Body of pancreas (tissue), 4 donors: Measurements from ENCODE around the gene RHBG. TPM values are rescaled to one million over a fixed set of nuclear protein-coding genes. Genes with fewer than 3 reads are reported as not detected.

Experiments
- ATAC-seq: fragments of 150-250 bp; one replicate; pipeline ENCODE4 v1.9.1; 2016
- DNase-seq, 4 donors: peaks; one replicate each; pipeline ENCODE4 v3.0.0-alpha.2; 2019
- H3K27ac ChIP-seq, 4 donors: fragments of 200-600 bp; sonication (generic); 1 replicate in 3 of 4; 2 replicates in 1 of 4; pipeline versions ENCODE4 v1.5.1 to v1.6.1; 2016 to 2019; ENCODE audit warnings: mild to moderate bottlenecking in 1 of 4, mixed read lengths in 1 of 4, moderate library complexity in 1 of 4
- H3K27me3 ChIP-seq, 2 donors: fragments of 200-600 bp; sonication (generic); one replicate each; pipeline ENCODE4 v1.6.0; 2016; ENCODE audit warnings: mild to moderate bottlenecking in 1 of 2
- H3K36me3 ChIP-seq, 2 donors: fragments of 200-600 bp; sonication (generic); replicated peaks in 1 of 2; 2 replicates each; pipeline ENCODE4 v1.5.1; 2016; ENCODE audit warnings: low read depth in 2 of 2; ENCODE audit not compliant: insufficient read depth in 1 of 2
- H3K4me1 ChIP-seq: fragments of 200-600 bp; sonication (generic); one replicate; pipeline ENCODE4 v1.6.0; 2016
- H3K4me3 ChIP-seq, 2 donors: fragments of 200-600 bp; sonication (generic); 1 replicate in 1 of 2; 2 replicates in 1 of 2; pipeline ENCODE4 v1.5.1; 2016 to 2019
- H3K9me3 ChIP-seq, 3 donors: fragments of 200-600 bp; sonication (generic); 1 replicate in 2 of 3; 2 replicates in 1 of 3; pipeline ENCODE4 v1.5.1; 2016
- CTCF ChIP-seq, 7 experiments: fragments of 450-650 bp in 4 of 7; fragments of 200-600 bp in 3 of 7; sonication (generic) in 3 of 7; IDR thresholded peaks; one replicate each; pipeline ENCODE4 v1.5.1; 2016 to 2019; ENCODE audit warnings: antibody characterized with exemption in 7 of 7
- POLR2A ChIP-seq, 3 donors: fragments of 450-650 bp; IDR thresholded peaks; one replicate each; pipeline ENCODE4 v1.6.1; 2016; ENCODE audit warnings: antibody characterized with exemption in 3 of 3, mild to moderate bottlenecking in 2 of 3
- WGBS, 2 donors: methylation state at CpG; one replicate each; pipeline ENCODE4 v1.1.5; 2017; 5-methylcytosine and 5-hydroxymethylcytosine counted together
- intact Hi-C: fragments of 100-400 bp; cut with DNase I; formaldehyde crosslinking; loops from one replicate; pipeline ENCODE4 v1.15.1; 2023
- total RNA-seq, 2 donors: library from RNA; depleted of rRNA; stranded (reverse); fragments of >200 nt; gene quantifications; one replicate each; pipeline ENCODE4 v1.1.0, GENCODE V29; 2016

RHBG gene
- total RNA-seq, 2 donors from 2014 or later: 3.3 TPM; not detected in 1

- Histone ChIP-seq H3K27ac (no peak overlapping the region), H3K4me1 (peaks cover 7% of the 10 kb centered on the region), H3K27me3 (peaks cover 0 to 36% of the 10 kb centered on the region in 2 donors), H3K4me3 (no peak overlapping the region), H3K36me3 (no peaks in the 10 kb centered on the region), H3K9me3 (no peaks in the 10 kb centered on the region)
- TF ChIP-seq CTCF (IDR thresholded peaks at IDR 0.05) (no peak), POLR2A (IDR thresholded peaks at IDR 0.05) (no peak)
- intact Hi-C loops: no loop called here
- 5 to 44% methylated on average over 2 to 3 of the region's 3 CpGs for WGBS, 2 donors
- no peak for DNase-seq
- no peak for ATAC-seq
These were observed 61.9 kb downstream of the RHBG start for GRCh38 chr1:156430866-156431265.

DNA sequence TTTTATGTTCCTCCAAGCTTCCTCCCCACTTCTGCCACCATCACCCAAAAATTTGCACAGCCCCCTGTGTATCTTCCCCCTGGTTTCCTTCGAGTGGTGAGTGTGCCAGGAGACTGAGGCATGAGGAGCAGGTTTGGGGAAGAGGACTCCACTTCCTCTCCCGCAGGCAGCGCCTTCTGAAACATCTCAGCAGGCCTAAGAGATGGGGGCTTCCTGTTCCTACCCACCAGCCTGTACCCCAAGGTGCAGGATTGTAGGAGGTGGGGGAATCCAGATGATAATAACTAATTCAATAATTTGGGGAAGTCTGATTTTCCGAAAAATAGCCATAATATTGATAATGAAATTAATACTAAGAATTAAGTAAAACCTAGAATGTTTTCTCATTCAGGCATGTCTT lies 62.4 kb downstream of the RHBG start:
- TF ChIP-seq CTCF (IDR thresholded peaks at IDR 0.05) (no peak), POLR2A (IDR thresholded peaks at IDR 0.05) (no peak)
- no peak for ATAC-seq

DNA sequence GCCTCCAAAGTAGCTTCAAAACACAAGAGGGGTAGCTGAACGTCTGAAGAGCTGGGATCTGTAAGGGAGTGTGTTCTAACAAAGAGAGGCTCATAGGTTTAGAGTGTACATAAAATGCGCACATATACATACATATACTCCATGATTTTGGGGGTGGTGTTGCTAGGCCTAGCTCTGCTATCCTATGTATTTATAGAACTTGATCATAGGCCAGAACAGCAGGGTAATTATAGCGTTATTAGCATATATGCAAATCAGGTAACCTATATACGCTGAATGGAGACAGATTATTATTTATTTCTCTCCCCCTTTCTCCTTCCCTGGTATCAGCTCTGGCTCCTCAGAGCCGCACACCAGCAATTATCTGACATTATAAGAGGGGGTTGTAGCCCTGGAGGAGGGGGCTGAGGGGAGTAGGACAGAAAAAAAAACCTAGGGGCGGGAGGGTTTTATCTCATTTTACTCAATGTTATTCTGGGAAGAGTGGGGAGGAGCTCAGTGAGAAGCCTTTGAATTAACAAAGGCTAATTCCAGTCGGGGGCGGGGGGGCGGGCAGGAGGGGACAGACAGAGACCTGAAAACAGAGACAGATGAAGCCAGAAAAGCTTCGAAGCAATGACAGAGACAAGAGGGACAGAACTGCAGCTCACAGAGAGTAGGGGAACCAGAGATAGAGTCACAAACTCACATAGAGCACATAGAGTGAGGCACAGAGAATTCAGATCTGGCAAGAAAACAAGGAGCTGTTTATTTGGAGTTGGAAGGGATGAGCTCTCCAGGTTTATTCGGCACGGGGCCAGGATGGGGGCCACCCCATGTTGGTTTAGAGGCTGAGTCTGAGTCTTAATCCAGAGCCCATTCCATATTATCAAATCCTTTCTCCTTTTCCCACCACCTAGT lies 63.0 kb downstream of the RHBG start:
- no peaks in the 10 kb centered on the region for H3K9me3 ChIP-seq
- ATAC-seq: no peak
- H3K4me3 ChIP-seq: no peak overlapping the region
- peaks cover 16% of the 10 kb centered on the region for H3K4me1 ChIP-seq
- intact Hi-C loops: no loop called here
- no peaks in the 10 kb centered on the region for H3K36me3 ChIP-seq
- TF ChIP-seq POLR2A (IDR thresholded peaks at IDR 0.05) (no peak), CTCF (IDR thresholded peaks at IDR 0.05) (no peak)
- no peak overlapping the region for H3K27ac ChIP-seq
- H3K27me3 ChIP-seq: peaks cover 3 to 47% of the 10 kb centered on the region in 2 donors
- no peak for DNase-seq
- 30 to 32% methylated on average over 12 of the region's 12 CpGs for WGBS, 2 donors

More for the DNA sequence above, 62.4 kb downstream of the RHBG start:
- Histone ChIP-seq H3K36me3 (no peaks in the 10 kb centered on the region), H3K27me3 (peaks cover 3 to 41% of the 10 kb centered on the region in 2 donors), H3K4me1 (peaks cover 10% of the 10 kb centered on the region), H3K27ac (no peak overlapping the region), H3K9me3 (no peaks in the 10 kb centered on the region), H3K4me3 (no peak overlapping the region)
- intact Hi-C loops: no loop called here
- 49 to 56% methylated on average over 4 of the region's 4 CpGs for WGBS, 2 donors
- no peak for DNase-seq

GRCh38 chr1:156432669-156433018 lies 63.6 kb downstream of the RHBG start:
- H3K27me3 ChIP-seq: peaks cover 3 to 46% of the 10 kb centered on the region in 2 donors

More at GRCh38 chr1:156432669-156433018, 63.6 kb downstream of the RHBG start:
- no peaks in the 10 kb centered on the region for H3K36me3 ChIP-seq
- 23 to 32% methylated on average over 11 of the region's 11 CpGs for WGBS, 2 donors
- TF ChIP-seq POLR2A (IDR thresholded peaks at IDR 0.05): no peak
- TF ChIP-seq CTCF (IDR thresholded peaks at IDR 0.05): no peak
- DNase-seq (no peak), ATAC-seq (no peak)
- H3K27ac ChIP-seq: no peak overlapping the region
- no peak overlapping the region for H3K4me3 ChIP-seq
- intact Hi-C loops: no loop called here
- H3K4me1 ChIP-seq: peaks cover 16% of the 10 kb centered on the region
- H3K9me3 ChIP-seq: no peaks in the 10 kb centered on the region
